Stimulated activated CD4-positive, alpha-beta T cell treated with anti-CD3 and anti-CD28 coated beads, TNF-alpha, amount 100 ng/mL, for 4 hours (primary cell): ENCODE results near the gene KLK6.
"Not testable (repeated sequence)": the region's sequence is repeated elsewhere in the genome, so short reads cannot be mapped to it uniquely, and the experiment has no call there.

Source experiments
- DNase-seq, 3 experiments: peaks; one replicate each; pipeline ENCODE4 v3.0.0-alpha.2; 2020; ENCODE audit warnings: low read depth in 3 of 3

Gene KLK6

DNA sequence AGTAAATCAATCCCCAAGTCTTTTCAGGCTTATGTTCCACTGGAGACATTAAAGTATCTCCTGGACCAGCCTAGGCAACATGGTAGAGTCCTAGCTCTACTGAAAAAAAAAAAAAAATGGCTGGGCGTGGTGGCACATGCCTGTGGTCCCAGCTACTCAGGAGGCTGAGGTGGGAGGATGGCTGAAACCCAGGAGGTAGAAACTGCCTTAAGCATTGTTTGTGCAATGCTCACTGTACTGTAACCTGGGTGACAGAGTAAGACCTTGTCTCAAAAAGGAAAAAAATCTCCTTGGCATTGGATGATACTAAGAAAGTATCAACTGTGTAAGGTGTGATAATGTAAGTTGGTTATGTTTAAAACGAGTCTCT lies 23.3 kb upstream of the KLK6 start:
- no peak for DNase-seq

DNA sequence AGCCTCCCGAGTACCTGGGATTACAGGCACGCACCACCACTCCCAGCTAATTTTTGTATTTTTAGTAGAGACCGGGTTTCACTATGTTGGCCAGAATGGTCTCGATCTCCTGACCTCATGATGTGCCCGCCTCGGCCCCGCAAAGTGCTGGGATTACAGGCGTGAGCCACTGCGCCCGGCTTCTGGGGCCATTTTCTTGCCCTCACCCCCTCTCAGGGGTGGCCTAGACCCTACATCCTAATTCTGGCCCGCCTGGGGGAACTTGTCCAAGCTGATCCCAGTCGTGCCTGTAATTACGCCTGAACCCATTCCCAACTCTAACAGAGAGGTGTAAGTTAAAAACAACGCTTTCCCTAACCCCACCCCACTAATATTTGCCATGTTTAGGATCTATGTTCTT lies 15.0 kb upstream of the KLK6 start:
- not testable (repeated sequence) for DNase-seq

DNA sequence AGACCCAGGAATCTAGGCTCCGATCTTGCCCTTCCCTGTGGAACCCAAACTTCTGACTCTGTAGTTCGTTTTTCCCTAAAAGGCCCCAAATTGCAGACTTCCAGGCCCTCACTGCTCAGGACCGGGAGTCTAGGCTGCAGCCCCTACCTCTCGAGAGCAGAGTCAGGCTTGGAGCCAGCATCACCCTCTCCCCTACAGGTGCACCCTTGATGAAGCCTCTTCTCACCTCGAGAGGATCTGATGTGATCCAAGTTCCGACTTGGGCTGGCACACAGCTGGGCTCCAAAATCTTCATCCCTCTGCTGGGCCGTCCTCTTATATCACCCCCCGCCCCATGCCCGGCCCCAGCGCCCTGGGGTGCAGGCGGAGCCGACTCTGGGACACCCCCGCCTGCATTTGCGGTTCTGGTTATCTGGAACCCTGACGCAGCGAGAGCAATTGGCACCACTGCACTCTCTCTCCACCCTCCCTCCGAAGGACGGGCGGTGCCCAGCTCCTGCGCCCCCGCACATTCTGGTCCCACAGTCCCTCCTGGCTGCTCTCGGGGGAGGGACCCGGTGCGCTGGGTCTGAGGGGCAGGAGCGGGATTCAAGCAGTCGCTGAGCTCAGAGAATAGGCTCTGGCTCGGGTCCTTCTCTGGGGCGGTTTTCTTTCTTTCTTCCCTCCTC lies 14.4 kb upstream of the KLK6 start, which contains the start of gene KLK7:
TSS of gene KLK7 (minus strand) at position 293 of the 668 bp plus-strand sequence. CDS start 1,518 bp downstream, outside the sequence.
- DNase-seq, result no peak

DNA sequence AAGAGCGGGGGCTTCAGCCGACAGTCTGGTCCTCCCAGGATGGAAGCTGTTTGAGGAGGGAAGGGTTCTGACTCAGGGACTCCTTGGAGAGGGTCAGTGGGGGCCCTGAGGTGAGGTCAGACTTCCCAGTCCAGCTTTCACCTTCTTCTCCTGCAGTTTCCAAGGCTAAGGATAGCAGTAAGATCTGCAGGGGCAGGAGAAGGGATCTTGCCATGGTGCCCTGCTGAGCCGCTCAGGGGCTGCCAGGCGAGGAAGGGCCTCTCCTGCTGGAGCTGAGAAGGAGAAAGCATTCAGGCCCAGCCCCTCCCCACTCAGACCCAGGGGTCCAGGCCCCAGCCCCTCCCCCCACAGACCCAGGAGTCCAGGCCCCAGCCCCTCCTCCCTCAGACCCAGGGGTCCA lies 12.8 kb upstream of the KLK6 start:
- DNase-seq, result no peak

DNA sequence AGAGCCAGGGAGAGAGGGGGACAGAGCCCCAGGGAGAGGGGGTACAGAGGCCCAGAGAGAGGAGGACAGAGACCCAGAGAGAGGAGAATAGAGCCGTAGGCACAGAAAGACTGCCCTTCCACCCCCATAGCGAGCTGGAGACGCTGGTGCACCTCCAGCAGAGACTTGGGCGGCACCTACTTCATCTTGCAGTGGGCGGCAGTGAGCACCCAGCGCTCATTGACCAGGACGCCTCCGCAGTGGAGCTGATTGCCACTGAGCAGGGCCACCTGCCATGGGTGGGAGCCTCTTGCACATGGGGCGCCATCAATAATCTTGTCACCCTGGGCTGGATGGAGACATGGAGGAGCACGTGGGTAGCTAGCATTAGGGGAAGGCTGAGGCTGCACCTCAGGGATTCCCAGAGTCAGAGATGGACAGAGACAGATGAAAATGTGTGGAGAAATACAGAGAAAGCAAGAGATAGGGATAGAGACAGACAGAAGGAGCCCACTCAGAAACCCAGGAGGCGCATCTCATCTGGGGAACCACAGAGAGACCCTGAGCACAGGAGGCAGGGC lies 12.3 kb upstream of the KLK6 start:
- no peak for DNase-seq

DNA sequence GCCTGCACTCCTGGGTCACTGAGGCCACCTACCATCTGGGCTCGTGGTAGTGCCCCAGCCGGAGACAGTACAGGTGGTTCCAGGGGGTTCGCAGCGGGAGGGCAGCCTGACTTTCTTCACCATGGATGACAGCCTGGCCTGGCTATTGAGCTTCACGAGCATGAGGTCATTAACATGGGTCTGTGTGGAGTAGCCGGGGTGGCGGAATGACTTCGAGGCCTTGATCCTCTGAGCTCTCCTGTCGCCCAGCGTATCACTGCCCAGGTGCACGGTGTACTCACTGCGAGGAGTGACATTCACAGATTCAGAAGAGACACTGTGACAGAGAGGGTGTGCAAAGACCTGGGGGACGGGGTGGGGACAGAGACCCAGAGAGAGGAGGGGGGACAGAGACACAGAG lies 10.8 kb upstream of the KLK6 start:
- no peak for DNase-seq

DNA sequence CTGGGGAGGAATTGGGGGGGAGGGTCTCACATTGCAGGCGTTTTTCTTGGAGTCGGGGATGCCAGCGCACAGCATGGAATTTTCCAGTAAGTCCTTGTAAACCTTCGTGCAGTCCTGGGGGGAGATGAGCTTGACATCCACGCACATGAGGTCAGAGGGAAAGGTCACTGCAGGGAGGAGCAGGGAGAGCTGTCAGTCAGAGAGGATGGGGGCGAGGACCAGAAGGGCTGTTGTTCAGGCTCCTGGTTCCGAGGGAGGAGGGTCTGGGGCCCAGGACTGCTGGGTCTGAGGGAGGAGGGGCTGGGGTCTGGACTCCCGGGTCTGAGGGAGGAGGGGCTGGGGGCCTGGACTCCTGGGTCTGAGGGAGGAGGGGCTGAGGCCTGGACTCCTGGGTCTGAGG lies 10.4 kb upstream of the KLK6 start:
- DNase-seq, result no peak

DNA sequence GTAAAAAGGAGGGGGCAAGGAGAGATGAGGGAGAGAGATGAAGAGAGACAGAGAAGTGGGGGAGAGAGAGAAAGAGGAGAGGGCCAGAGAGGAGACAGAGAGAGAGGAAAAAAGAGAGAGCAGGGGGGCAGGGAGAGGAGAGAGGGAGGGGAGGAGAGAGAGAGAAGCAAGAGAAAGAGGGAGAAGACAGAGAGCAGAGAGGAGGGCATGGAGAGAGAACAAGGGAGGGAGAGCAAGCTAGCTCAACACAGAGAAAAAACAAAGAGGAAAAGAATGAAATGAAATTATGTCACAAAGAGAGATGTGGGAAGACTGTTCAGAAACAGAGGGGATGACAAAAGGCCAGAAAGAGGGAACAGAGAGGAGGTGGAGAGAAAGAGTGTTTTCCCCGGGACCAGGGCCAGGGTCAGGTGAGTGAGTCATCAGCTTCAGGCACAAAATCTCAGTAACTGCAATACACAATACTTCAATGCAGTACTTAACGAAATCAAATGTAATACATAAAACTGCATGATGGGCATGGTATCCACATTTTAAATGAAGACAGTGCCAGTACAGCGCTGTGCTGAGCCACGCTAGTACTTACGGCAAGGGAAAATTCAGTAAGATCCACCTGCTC lies 9.5 kb upstream of the KLK6 start:
- no peak for DNase-seq

DNA sequence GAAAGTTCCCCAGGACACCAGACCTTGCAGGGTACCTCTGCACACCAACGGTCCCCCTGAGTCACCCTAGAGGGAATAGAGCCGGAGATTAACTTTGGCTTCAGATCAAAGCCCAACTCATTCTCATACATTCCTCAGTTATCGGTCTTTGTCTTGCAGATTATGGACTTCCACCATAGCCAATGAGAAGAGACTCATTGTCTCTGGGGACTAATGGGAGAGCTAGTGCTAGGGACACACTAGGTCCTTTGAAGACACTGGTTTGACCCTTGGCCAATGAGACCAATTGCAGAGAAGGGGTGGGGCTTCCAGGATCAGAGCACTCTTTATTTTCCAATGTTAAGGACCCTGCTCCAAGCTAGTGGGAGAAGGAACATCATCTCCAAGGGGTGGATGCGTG lies 8.2 kb upstream of the KLK6 start:
- DNase-seq, result no peak

DNA sequence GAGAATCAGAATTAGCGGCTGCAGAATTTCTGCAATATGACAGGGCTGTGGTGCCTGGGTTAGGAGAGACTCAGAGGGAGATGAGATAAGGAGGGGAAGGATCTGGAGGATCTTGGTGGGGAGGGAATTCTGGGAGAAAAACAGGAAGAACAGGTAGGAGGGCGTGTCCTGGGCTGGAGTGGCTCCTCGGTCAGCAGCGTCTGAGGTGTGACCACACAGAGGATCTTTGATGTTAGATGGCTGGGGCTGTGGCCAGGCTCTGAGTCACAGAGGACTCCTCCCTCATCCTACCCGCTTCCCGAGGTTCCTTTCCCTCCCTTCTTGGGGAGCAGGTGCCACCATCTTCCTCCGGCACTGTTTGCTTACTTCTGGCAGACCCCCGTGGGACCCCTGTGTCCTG lies 6.4 kb upstream of the KLK6 start:
- DNase-seq, result no peak

DNA sequence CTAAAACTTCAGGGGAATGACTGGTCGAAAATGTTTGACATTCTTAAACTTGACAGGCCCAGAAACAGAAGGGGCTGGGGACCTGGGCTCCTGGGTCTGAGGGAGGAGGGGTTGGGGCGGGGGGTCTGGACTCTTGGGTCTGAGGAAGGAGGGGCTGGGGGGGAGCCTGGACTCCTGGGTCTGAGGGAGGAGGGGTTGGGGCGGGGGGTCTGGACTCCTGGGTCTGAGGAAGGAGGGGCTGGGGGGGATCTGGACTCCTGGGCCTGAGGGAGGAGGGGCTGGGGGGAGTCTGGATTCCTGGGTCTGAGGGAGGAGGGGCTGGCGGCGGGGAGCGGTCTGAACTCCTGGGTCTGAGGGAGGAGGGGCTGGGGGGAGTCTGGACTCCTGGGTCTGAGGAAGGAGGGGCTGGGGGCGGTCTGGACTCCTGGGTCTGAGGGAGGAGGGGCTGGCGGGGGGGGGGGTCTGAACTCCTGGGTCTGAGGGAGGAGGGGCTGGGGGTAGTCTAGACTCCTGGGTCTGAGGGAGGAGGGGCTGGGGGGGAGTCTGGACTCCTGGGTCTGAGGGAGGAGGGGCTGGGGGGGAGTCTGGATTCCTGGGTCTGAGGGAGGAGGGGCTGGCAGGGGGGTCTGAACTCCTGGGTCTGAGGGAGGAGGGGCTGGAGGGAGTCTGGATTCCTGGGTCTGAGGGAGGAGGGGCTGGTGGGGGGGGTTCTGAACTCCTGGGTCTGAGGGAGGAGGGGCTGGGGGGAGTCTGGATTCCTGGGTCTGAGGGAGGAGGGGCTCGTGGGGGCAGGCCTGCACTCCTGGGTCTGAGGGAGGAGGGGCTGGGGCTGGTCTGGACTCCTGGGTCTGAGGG lies 5.5 kb upstream of the KLK6 start:
- DNase-seq, result no peak

DNA sequence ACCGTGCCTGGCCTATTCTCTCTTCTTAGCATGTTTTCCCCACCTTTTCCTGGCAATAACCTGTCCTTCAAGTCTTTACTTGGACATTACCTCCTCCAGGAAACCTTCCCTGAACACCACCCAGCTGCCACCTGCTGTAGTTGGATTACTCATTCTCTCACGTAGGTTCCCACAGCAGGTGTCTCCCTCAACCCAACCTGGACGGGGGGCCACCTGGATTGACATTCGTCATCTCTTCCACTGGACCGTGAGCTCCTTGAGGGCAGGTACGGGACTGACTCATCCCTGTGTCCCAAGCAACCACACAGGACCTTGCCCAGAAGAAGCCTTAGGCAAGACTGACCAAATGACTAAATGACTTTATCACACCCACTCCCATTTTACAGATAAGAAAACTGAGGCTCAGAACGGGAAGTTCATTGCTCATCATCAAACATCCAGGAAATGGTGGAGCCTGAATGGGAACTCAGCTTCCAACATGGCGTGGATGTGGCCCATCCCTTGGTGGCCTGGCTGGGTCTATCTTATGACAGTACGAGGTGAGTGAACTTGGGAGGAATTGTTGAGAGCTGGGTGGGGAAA lies 3.5 kb upstream of the KLK6 start:
- no peak for DNase-seq

DNA sequence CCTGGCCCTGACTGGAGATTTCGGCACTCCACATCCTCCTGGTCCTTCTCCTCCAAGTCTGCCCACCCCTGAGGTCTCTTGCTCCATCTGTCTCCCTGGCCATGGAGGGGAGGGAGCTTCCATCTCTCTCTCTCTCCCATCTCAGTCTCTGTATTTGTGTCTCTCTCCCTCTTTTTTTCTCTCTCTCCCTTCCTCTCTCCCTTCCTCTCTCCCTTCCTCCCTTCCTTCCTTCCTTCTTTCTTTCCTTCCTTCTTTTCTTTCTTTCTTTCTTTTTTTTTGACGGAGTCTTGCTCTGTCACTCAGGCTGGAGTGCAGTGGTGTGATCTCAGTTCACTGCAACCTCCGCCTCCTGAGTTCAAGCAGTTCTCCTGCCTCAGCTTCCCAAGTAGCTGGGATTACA lies 419 bp upstream of the KLK6 start:
- not testable (repeated sequence) for DNase-seq

DNA sequence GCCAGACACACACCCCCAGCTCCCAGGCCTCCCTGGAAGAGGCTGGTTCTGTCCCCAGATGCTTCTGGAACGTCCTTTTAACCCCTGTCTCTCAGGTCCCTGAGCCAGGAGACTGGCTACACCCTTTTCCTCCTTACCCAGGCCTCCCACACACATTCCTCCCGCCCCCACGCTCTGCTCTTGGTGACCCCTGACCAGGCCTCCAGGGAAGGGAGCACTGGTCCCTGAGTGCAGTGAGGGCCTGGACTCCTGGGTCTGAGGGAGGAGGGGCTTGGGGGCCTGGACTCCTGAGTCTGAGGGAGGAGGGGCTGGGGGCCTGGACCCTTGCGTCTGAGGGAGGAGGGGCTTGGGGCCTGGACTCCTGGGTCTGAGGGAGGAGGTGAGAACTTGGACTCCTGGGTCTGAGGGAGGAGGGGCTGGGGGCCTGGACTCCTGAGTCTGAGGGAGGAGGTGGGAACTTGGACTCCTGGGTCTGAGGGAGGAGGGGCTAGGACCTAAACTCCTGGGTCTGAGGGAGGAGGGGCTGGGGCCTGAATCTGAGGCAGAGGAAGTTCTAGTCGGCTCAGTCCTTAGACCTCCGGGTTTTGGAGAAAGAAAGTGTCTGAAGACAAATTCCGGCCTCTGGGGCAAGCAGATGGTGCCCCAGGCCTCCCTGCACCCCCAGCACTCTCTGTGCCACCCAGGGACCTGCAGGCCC lies 527 bp downstream of the KLK6 start:
- no peak for DNase-seq

DNA sequence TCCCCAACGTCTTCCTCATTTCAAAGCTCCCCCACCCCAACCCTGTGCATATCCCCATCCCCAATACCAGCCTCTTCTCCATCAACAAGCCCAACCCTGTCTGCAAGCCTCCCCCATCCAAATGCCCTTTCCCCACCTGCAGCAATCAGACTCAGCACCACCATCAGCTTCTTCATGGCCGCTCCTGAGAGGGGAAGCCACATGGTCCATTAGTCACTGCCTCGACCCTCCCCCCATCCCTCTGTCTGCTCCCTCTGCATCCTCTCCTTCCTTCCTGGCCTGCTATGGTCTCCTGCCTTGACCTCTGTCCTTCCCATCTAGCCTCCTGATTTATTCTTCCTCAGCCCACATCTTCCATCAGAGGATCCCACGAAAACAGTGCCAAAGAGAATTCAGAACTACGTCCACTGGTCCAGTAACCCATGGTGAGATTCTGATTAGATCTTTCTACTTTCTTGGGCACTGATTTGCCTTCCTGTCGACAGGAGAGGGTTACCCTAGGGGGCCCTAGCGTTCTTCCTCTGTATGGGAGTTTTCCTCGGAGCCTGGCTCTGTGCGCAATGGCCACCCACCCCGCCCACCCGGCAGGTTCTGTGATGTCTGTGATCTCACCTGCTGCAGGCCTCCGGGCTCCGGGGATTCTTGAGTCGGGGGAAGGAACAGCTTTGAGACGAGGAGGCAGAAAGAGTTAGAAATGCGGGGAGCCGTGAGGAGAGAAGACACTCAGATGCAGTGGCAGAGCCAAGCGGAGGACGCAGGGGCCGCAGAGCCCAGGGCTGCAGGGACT lies 1.3 kb downstream of the KLK6 start:
- DNase-seq, result no peak

DNA sequence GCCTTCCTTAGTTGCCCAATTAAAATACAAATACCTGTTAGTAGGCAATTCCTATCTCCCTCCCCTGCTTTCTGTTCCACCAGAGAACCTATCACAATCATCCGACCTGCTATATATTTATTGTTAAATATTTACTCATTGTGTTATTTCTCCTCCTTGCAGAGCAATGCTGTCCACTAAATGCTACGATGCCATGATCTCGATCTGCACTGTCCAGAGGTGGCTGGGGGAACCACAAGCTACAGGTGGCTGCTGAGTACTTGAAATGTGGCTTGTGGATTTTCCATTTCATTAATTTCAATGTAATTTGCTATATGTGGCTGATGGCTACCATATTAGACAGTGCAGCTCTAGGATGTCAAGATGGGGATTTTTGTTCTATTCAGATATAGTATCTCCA lies 5.1 kb downstream of the KLK6 start:
- DNase-seq, result no peak

DNA sequence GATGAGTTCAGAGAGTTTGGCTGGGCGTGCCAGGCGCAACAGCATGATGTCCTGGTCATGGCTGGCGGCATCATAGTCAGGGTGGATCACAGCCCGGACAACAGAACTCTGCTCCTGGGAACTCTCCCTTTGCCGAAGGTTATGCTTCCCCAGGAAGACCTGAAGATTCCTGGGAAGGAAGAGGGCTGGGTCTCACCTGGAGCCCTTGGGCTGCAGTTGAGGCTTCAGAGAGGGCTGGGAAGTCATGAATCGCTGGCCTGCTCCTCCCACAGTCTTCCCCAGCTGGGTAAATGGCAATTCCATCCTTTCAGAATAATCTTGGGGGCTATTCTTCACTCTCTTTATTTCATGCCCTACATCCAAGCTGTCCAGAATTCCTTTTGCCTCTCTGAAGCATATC lies 6.0 kb downstream of the KLK6 start:
- DNase-seq, result no peak

DNA sequence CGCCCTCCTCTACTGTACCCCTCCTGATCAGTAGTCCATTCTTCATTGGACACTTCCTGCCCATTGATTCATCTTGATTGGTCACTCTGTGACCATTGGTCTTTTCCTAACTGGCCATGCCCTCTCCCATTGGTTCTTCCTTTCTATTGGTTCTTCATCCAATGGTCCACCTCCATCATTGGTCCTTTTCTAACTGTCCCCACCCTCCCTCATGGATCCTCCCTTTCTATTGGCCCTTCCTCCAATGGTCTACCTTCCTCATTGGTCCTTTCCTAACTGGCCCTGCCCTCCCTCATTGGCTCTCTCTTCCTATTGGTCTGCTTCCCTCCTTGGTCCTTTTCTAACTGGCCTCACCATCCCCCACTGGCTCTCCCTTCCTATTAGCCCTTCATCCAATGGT lies 7.1 kb downstream of the KLK6 start:
- no peak for DNase-seq

DNA sequence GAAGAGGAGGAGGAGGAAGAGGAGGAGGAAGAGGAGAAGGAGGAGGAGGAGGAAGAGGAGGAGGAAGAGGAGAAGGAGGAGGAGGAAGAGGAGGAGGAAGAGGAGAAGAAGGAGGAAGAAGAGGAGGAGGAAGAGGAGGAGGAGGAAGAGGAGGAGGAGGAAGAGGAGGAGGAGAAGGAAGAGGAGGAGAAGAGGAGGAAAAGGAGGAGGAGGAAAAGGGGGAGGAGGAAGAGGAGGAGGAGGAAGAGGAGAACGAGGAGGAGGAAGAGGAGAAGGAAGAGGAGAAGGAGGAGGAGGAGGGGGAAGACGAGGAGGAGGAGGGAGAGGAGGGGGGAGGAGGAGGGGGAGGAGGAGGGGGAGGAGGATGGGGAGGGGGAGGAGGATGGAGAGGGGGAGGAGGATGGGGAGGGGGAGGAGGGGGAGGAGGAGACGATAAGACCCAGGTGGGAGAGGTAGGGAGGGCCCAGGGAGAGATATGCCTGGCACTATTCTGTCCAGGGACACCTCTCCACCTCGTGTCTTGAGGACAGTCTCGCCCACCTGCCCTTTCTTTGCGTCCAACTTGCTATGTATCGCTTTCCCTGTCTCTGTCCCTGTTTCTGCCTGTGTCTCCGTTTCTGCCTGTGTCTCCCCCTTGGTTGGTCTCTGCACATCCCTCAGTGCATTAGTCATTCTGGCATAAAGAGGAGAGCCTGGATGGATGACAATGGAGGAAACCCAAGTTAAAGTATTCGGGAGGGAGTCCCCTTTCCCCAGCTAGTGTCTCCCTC lies 9.5 kb downstream of the KLK6 start:
- DNase-seq, result no peak

DNA sequence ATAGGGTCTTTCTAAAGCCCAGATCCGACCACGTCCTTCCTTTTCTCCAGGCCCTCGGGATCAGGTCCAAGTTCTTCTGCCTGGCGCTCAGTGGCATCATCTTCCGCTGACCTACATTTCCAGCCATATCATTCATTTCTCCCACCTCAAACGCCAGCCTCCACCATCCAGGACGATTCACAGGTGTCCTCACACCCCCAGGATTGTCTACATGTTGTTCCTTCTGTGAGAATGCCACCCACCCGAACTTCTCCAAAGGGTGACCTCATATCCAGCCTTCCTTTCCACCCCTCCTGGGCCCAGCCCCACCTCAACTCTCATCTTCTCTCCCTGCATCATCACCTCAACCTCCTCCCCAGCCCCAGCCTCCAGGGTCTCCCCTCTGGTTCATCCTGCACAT lies 11.8 kb downstream of the KLK6 start:
- DNase-seq, result no peak
